Measurements from ENCODE around the gene LMBRD2. TPM values are rescaled to one million over a fixed set of nuclear protein-coding genes. Genes with fewer than 3 reads are reported as not detected.
A peak's percentile ranks its signal among the peaks of the same experiment; 100 is the strongest.
"Not testable (repeated sequence)": the region's sequence is repeated elsewhere in the genome, so short reads cannot be mapped to it uniquely, and the experiment has no call there.

The LMBRD2 gene
- total RNA-seq, 1 experiment from 2014 or later: 14.2 TPM

- DNase-seq (ENCODE audit: low spot score); in situ Hi-C loops (cut with HindIII; ENCODE audit: low sequenced_read_pairs): not testable (repeated sequence)
Measured at GRCh38 chr5:36129666-36130065, 22.0 kb downstream of the LMBRD2 start.

- in situ Hi-C loops (cut with HindIII; ENCODE audit: low sequenced_read_pairs): no loop called here
- no peak for DNase-seq (ENCODE audit: low spot score)
Measured at GRCh38 chr5:36128795-36129194, 22.9 kb downstream of the LMBRD2 start.

- DNase-seq (ENCODE audit: low spot score): no peak
- in situ Hi-C loops (cut with HindIII; ENCODE audit: low sequenced_read_pairs): no loop called here
Measured at GRCh38 chr5:36125868-36126267, 25.8 kb downstream of the LMBRD2 start.

- in situ Hi-C loops (cut with HindIII; ENCODE audit: low sequenced_read_pairs): no loop called here
- DNase-seq (ENCODE audit: low spot score): no peak
Measured at GRCh38 chr5:36111238-36111637, 40.4 kb downstream of the LMBRD2 start.

- no peak for DNase-seq (ENCODE audit: low spot score)
- in situ Hi-C loops (cut with HindIII; ENCODE audit: low sequenced_read_pairs): no loop called here
Measured at GRCh38 chr5:36108758-36109460, 42.8 kb downstream of the LMBRD2 start.

GRCh38 chr5:36105819-36106218, 45.9 kb downstream of the LMBRD2 start:
- in situ Hi-C loops (cut with HindIII; ENCODE audit: low sequenced_read_pairs): no loop called here
- DNase-seq (ENCODE audit: low spot score): no peak

- DNase-seq (ENCODE audit: low spot score): no peak
- in situ Hi-C loops (cut with HindIII; ENCODE audit: low sequenced_read_pairs): no loop called here
Measured at GRCh38 chr5:36099748-36100147, 51.9 kb downstream of the LMBRD2 start.

GRCh38 chr5:36096486-36096885, 55.2 kb downstream of the LMBRD2 start:
- in situ Hi-C loops (cut with HindIII; ENCODE audit: low sequenced_read_pairs): no loop called here
- DNase-seq (ENCODE audit: low spot score): no peak

- no peak for DNase-seq (ENCODE audit: low spot score)
Measured at GRCh38 chr5:36089989-36090388, 61.7 kb downstream of the LMBRD2 start.

GRCh38 chr5:36079200-36079781, 72.4 kb downstream of the LMBRD2 start:
- in situ Hi-C loops (cut with HindIII; ENCODE audit: low sequenced_read_pairs): no loop called here

More at GRCh38 chr5:36089989-36090388, 61.7 kb downstream of the LMBRD2 start:
- in situ Hi-C loops (cut with HindIII; ENCODE audit: low sequenced_read_pairs): no loop called here

GRCh38 chr5:36078430-36078829, 73.3 kb downstream of the LMBRD2 start:
- in situ Hi-C loops (cut with HindIII; ENCODE audit: low sequenced_read_pairs): no loop called here

More at GRCh38 chr5:36079200-36079781, 72.4 kb downstream of the LMBRD2 start:
- DNase-seq (ENCODE audit: low spot score): peak; percentile 53

GRCh38 chr5:36073595-36074216, 78.0 kb downstream of the LMBRD2 start:
- in situ Hi-C loops (cut with HindIII; ENCODE audit: low sequenced_read_pairs): no loop called here
- peak; percentile 2 for DNase-seq (ENCODE audit: low spot score)

More at GRCh38 chr5:36078430-36078829, 73.3 kb downstream of the LMBRD2 start:
- no peak for DNase-seq (ENCODE audit: low spot score)

GRCh38 chr5:36070687-36071571, 80.8 kb downstream of the LMBRD2 start:
- in situ Hi-C loops (cut with HindIII; ENCODE audit: low sequenced_read_pairs): no loop called here
- no peak for DNase-seq (ENCODE audit: low spot score)

- no peak for DNase-seq (ENCODE audit: low spot score)
- in situ Hi-C loops (cut with HindIII; ENCODE audit: low sequenced_read_pairs): no loop called here
Measured at GRCh38 chr5:36068751-36069281, 82.9 kb downstream of the LMBRD2 start.

GRCh38 chr5:36066540-36067210, 85.0 kb downstream of the LMBRD2 start, which contains the start of gene UGT3A2:
UGT3A2 (minus strand) TSS chr5:36066882; CDS start chr5:36066789, 93 bp downstream.
- DNase-seq (ENCODE audit: low spot score): no peak
- in situ Hi-C loops (cut with HindIII; ENCODE audit: low sequenced_read_pairs): no loop called here

- DNase-seq (ENCODE audit: low spot score): no peak
- in situ Hi-C loops (cut with HindIII; ENCODE audit: low sequenced_read_pairs): no loop called here
Measured at GRCh38 chr5:36066001-36066539, 85.6 kb downstream of the LMBRD2 start.

- in situ Hi-C loops (cut with HindIII; ENCODE audit: low sequenced_read_pairs): no loop called here
- DNase-seq (ENCODE audit: low spot score): no peak
Measured at GRCh38 chr5:36060420-36060887, 91.2 kb downstream of the LMBRD2 start.

Data from G401 (cell line).